GM10248 (cell line): ENCODE measurements around the gene TWNK.

Experiments
- CTCF ChIA-PET: fragments of 300-600 bp; sonication (Branson Sonifier 250); formaldehyde crosslinking; extraction: SDS; loops from one replicate; lab custom pipeline; 2021; ENCODE audit warnings: antibody characterized with exemption; lab: Yijun Ruan, JAX
- POLR2A ChIA-PET: fragments of 350-650 bp; sonication (Branson Sonifier 250); formaldehyde crosslinking; extraction: SDS; loops from one replicate; lab custom pipeline; 2020; ENCODE audit warnings: antibody characterized with exemption; lab: Yijun Ruan, JAX
- DNase-seq: peaks from one replicate; pipeline ENCODE4 v3.0.0; 2012; ENCODE audit errors: extremely low spot score
- CTCF ChIP-seq: IDR thresholded peaks from 2 replicates; pipeline ENCODE4 v1.5.1; 2012; ENCODE audit warnings: mild to moderate bottlenecking, low read depth; ENCODE audit errors: extremely low read depth, missing control alignments, control extremely low read depth

The TWNK gene

GRCh38 chr10:101022967-101023705, 35.8 kb downstream of the TWNK start:
- no peak for DNase-seq
- ChIA-PET POLR2A (no interaction called here), CTCF (interaction anchor here (1.1 to 3.8 kb wide), 5 partner anchors 9 to 28 kb away, joined by 3 to 20 read pairs (median 4); partner anchors contain the start of gene LZTS2)
- TF ChIP-seq CTCF = no peak

GRCh38 chr10:101027106-101027720, 39.9 kb downstream of the TWNK start:
- ChIA-PET POLR2A (interaction anchor here (0.6 kb wide), 1 partner anchor 100 kb away, joined by 4 read pairs; no protein-coding TSS in a partner anchor), CTCF (interaction anchor here (1.1 to 28.8 kb wide), 5 partner anchors 10 to 69 kb away, joined by 3 to 855 read pairs (median 95); partner anchors contain the start of genes KAZALD1 and LZTS2)
- TF ChIP-seq CTCF = no peak
- DNase-seq = no peak

GRCh38 chr10:101028446-101029337, 41.3 kb downstream of the TWNK start:
- POLR2A ChIA-PET = interaction anchor here (0.9 kb wide), 1 partner anchor 13 kb away, joined by 3 read pairs; no protein-coding TSS in a partner anchor
- CTCF ChIA-PET = interaction anchor here (1.0 to 28.8 kb wide), 4 partner anchors 12 to 32 kb away, joined by 6 to 855 read pairs (median 103); partner anchors contain the start of gene KAZALD1
- DNase-seq = no peak
- TF ChIP-seq CTCF = no peak

GRCh38 chr10:101029520-101030295, 42.4 kb downstream of the TWNK start:
- no peak for DNase-seq
- ChIA-PET CTCF (interaction anchor here (1.0 to 28.8 kb wide), 6 partner anchors 11 to 112 kb away, joined by 3 to 855 read pairs (median 54); partner anchors contain the start of gene KAZALD1), POLR2A (interaction anchor here (0.9 kb wide), 1 partner anchor 12 kb away, joined by 3 read pairs; no protein-coding TSS in a partner anchor)
- TF ChIP-seq CTCF = no peak

GRCh38 chr10:101030496-101031127, 43.3 kb downstream of the TWNK start:
- DNase-seq = no peak
- ChIA-PET CTCF (interaction anchor here (1.2 to 28.8 kb wide), 6 partner anchors 10 to 111 kb away, joined by 3 to 855 read pairs (median 56); partner anchors contain the start of genes KAZALD1 and LZTS2), POLR2A (interaction anchor here (0.7 kb wide), 1 partner anchor 9 kb away, joined by 3 read pairs; no protein-coding TSS in a partner anchor)
- TF ChIP-seq CTCF = no peak
